DMS114 treated with DMSO at 0.1 percent for 48 hours (cell line): ENCODE data around the gene B4GALT3.

Source experiments
- DNase-seq: peaks from one replicate; lab custom pipeline; 2025; ENCODE audit not compliant: unreplicated experiment; lab: John Stamatoyannopoulos, UW

The B4GALT3 gene

DNA sequence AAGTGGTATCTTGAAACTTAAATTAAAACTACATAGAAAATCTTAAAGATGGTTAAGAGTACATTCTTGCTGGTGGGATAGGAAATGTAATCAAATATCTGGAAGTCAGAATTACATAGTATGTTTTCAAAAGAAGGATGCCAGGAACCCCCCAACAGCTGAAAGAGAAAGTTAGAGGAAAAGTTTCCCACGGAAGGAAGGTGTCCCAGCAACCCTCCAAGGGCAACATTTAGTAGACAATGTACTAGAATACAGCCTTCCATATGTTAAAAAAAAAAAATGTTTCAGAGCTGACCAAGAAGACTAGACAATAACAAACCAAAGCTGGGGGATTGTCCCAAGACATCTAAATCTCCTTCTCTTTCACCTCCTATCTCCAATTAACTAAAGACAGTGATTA, 47.0 kb downstream of the B4GALT3 start:
- no peak for DNase-seq

DNA sequence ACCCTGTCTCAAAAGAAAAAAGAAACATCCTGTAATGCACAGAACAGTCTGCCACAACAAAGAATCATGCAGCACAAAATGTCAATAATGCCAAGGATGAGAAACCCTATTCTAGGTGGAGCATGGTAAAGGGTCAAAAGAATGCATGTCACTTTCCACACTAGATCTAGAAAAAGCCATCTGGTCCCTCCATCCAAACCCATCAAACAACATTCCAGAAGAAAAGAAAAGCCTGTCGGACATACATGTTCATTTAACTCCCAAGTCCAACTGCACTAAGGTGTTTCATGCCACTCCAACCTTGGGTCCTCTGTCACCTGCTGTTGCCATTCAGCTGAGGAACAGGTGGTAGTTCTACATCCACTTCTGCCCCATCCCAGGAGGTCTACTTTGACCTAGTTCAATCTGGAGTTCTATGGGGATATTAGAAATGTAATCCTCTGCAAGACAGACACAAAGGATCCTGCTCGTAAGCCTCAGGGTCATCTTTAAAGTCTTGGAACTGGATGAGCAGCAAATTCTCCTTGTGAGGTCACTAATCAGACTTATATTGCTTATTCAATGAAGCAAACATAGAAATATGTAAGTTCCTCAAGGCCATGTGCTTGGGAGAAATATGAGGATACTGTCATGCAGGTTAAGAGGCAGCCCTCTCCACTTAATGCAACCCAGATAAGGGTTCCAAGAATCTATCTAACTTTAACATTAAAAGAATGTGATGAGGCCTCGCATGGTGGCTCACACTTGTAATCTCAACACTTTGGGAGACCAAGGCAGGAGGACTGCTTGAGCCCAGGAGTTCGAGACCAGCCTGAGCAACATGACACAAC, 48.5 kb downstream of the B4GALT3 start:
- no peak for DNase-seq

DNA sequence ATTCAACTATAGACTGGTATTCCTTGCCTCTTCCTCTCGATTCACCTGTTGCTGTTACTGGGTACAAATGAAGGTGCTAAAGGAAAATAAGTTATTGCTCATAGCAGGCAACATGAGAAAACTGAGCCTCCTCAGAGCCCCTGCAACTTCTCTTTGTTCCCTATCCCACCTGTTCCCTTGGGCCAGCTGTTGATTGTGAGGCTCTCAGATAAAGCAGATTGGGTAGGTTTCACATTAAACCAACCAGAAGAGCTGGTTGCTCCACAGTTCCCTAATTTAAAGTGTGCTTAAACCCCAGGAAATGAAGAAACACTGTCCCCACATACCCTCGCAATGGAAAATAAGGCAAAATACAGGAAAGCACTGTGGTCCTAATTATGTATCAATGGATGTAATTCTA, 49.7 kb downstream of the B4GALT3 start:
- DNase-seq, result no peak

DNA sequence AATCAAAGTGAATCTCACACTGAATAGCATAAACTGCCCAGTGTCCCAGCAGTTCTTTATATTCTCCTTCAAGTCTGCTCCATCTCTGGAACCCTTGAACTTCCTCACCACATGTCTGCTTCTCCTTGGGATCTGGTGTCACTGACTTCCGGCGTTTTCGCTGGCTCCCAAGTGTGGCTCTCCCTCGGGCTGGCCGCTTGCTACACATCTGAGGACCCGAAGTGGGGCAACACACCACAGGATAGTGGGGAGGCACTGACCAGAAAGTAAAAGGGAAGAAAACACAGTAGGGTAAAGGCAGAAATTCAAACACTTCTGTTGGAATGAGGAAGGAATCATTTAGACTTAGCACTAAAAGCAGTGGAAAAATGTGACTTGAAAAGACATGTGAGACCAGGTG, 54.3 kb downstream of the B4GALT3 start:
- DNase-seq, result no peak

DNA sequence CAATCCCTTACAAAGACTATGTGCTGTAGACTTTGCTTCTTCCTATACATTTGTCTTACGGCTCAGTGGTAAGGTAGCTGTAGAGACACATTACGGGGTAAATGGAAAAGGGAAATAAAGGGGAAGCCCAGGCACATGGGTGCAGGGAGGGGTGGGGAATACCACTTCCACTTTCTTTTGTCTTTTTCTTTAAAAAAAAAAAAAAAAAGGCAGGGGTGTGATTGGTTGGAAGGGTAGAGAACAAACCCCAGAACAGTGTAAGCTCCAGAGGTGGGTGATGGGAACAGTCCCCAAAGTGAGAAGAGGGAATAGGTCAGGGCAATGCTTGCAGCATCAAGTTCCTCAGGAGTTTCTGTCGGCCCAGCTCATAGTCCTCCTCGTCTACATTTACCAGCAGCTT, 55.5 kb downstream of the B4GALT3 start:
- no peak for DNase-seq
